Suprapubic skin (tissue), 4 donors: ENCODE results near the gene EMP3. TPM values are rescaled to one million over a fixed set of nuclear protein-coding genes. Genes with fewer than 3 reads are reported as not detected.

ENCODE experiments used
- DNase-seq, 2 donors: peaks; one replicate each; pipeline ENCODE4 v3.0.0-alpha.2; 2019; ENCODE audit warnings: low spot score in 2 of 2
- H3K27ac ChIP-seq: fragments of 200-600 bp; sonication (generic); one replicate; pipeline ENCODE4 v1.5.1; 2019
- H3K27me3 ChIP-seq: fragments of 200-600 bp; sonication (generic); one replicate; pipeline ENCODE4 v1.5.1; 2019
- H3K36me3 ChIP-seq: fragments of 200-600 bp; sonication (generic); one replicate; pipeline ENCODE4 v1.5.1; 2019
- H3K4me1 ChIP-seq: fragments of 200-600 bp; sonication (generic); one replicate; pipeline ENCODE4 v1.5.1; 2019
- H3K4me3 ChIP-seq: fragments of 200-600 bp; sonication (generic); one replicate; pipeline ENCODE4 v1.5.1; 2019; ENCODE audit warnings: mild to moderate bottlenecking
- H3K9me3 ChIP-seq: fragments of 200-600 bp; sonication (generic); one replicate; pipeline ENCODE4 v1.5.1; 2019
- CTCF ChIP-seq, 2 donors: fragments of 200-600 bp in 1 of 2; fragments of 450-650 bp in 1 of 2; sonication (generic) in 1 of 2; IDR thresholded peaks; one replicate each; pipeline ENCODE4 v1.5.1; 2016 to 2019; ENCODE audit warnings: antibody characterized with exemption in 2 of 2, mild to moderate bottlenecking in 1 of 2, moderate library complexity in 1 of 2
- EP300 ChIP-seq: sonication (generic); formaldehyde crosslinking; IDR thresholded peaks from one replicate; pipeline ENCODE4 v1.6.1; 2017; ENCODE audit warnings: antibody characterized with exemption
- POLR2A ChIP-seq, 2 donors: fragments of 450-650 bp; IDR thresholded peaks; one replicate each; pipeline ENCODE4 v1.6.1; 2017; ENCODE audit warnings: antibody characterized with exemption in 2 of 2, mild to moderate bottlenecking in 2 of 2, moderate library complexity in 2 of 2
- POLR2AphosphoS5 ChIP-seq, 3 donors: sonication (generic); formaldehyde crosslinking; IDR thresholded peaks; one replicate each; pipeline ENCODE4 v1.6.1; 2017; ENCODE audit warnings: antibody characterized with exemption in 3 of 3
- WGBS: methylation state at CpG from one replicate; pipeline ENCODE4 v1.1.5; 2018; 5-methylcytosine and 5-hydroxymethylcytosine counted together
- total RNA-seq, 4 donors: library from RNA; depleted of rRNA; stranded (reverse); fragments of >200 nt; gene quantifications; one replicate each; pipeline ENCODE4 v1.1.0, GENCODE V29; 2016

Gene EMP3
- total RNA-seq, 4 donors from 2014 or later, result 9.3 to 22.5 (median 13.2) TPM

GRCh38 chr19:48364598-48365348 is 39.4 kb downstream of the EMP3 start:
- TF ChIP-seq POLR2AphosphoS5 (IDR thresholded peaks at IDR 0.05) (no peak), POLR2A (IDR thresholded peaks at IDR 0.05) (no peak), CTCF (IDR thresholded peaks at IDR 0.05) (no peak), EP300 (no peak)
- peak overlapping the region; percentile 43 for H3K27ac ChIP-seq
- no peaks in the 10 kb centered on the region for H3K27me3 ChIP-seq
- no peaks in the 10 kb centered on the region for H3K36me3 ChIP-seq
- H3K4me1 ChIP-seq, result peaks cover 12% of the 10 kb centered on the region
- H3K9me3 ChIP-seq, result no peaks in the 10 kb centered on the region
- peak in 1 of 2 donors; percentile 71 for DNase-seq
- 77% methylated on average over 8 of the region's 10 CpGs for WGBS
- H3K4me3 ChIP-seq, result peak overlapping the region; percentile 59

- H3K36me3 ChIP-seq, result no peaks in the 10 kb centered on the region
- no peak for TF ChIP-seq EP300
- TF ChIP-seq CTCF (IDR thresholded peaks at IDR 0.05), result no peak
- TF ChIP-seq POLR2AphosphoS5 (IDR thresholded peaks at IDR 0.05), result no peak
- no peak for TF ChIP-seq POLR2A (IDR thresholded peaks at IDR 0.05)
Observed at GRCh38 chr19:48365602-48366001, 40.2 kb downstream of the EMP3 start.

GRCh38 chr19:48367855-48368254 is 42.5 kb downstream of the EMP3 start:
- H3K27ac ChIP-seq, result no peak overlapping the region
- no peaks in the 10 kb centered on the region for H3K27me3 ChIP-seq
- H3K4me1 ChIP-seq, result peaks cover 12% of the 10 kb centered on the region
- no peaks in the 10 kb centered on the region for H3K9me3 ChIP-seq
- 67% methylated on average over 5 of the region's 5 CpGs for WGBS
- H3K36me3 ChIP-seq, result no peaks in the 10 kb centered on the region
- no peak for DNase-seq
- no peak overlapping the region for H3K4me3 ChIP-seq
- TF ChIP-seq CTCF (IDR thresholded peaks at IDR 0.05) (no peak), EP300 (no peak), POLR2A (IDR thresholded peaks at IDR 0.05) (no peak), POLR2AphosphoS5 (IDR thresholded peaks at IDR 0.05) (no peak)

More at GRCh38 chr19:48365602-48366001, 40.2 kb downstream of the EMP3 start:
- Histone ChIP-seq H3K9me3 (no peaks in the 10 kb centered on the region), H3K4me3 (no peak overlapping the region), H3K4me1 (peaks cover 12% of the 10 kb centered on the region), H3K27ac (no peak overlapping the region), H3K27me3 (no peaks in the 10 kb centered on the region)
- WGBS, result 92% methylated on average over 11 of the region's 11 CpGs
- DNase-seq, result no peak

GRCh38 chr19:48368936-48369335 is 43.6 kb downstream of the EMP3 start:
- H3K27me3 ChIP-seq, result no peaks in the 10 kb centered on the region
- WGBS, result 84% methylated on average over 11 of the region's 14 CpGs
- no peak for TF ChIP-seq EP300
- TF ChIP-seq POLR2AphosphoS5 (IDR thresholded peaks at IDR 0.05), result no peak
- H3K27ac ChIP-seq, result no peak overlapping the region
- no peaks in the 10 kb centered on the region for H3K9me3 ChIP-seq
- H3K4me3 ChIP-seq, result no peak overlapping the region
- H3K4me1 ChIP-seq, result peaks cover 6% of the 10 kb centered on the region
- DNase-seq, result no peak
- H3K36me3 ChIP-seq, result no peaks in the 10 kb centered on the region

GRCh38 chr19:48370955-48371354 is 45.6 kb downstream of the EMP3 start:
- Histone ChIP-seq H3K4me3 (no peak overlapping the region), H3K27me3 (no peaks in the 10 kb centered on the region), H3K27ac (no peak overlapping the region), H3K4me1 (no peaks in the 10 kb centered on the region), H3K9me3 (no peaks in the 10 kb centered on the region), H3K36me3 (no peaks in the 10 kb centered on the region)
- no peak for DNase-seq
- no peak for TF ChIP-seq POLR2A (IDR thresholded peaks at IDR 0.05)
- TF ChIP-seq EP300, result no peak
- no peak for TF ChIP-seq POLR2AphosphoS5 (IDR thresholded peaks at IDR 0.05)
- TF ChIP-seq CTCF (IDR thresholded peaks at IDR 0.05), result no peak
- WGBS, result 83% methylated on average over 4 of the region's 4 CpGs
